GM23248 (cell line): ENCODE measurements around the gene PSMA7.

ENCODE experiments used
- EZH2 ChIP-seq: fragments of 200-600 bp; sonication (generic); IDR thresholded peaks from 2 replicates; pipeline ENCODE4 v1.6.1; 2018; ENCODE audit warnings: antibody characterized with exemption, mild to moderate bottlenecking; ENCODE audit not compliant: insufficient read depth, poor library complexity, severe bottlenecking
- EZH2phosphoT487 ChIP-seq: fragments of 200-600 bp; sonication (generic); IDR thresholded peaks from 2 replicates; pipeline ENCODE4 v1.6.1; 2018; ENCODE audit warnings: antibody characterized with exemption, moderate library complexity, mild to moderate bottlenecking, low read depth; ENCODE audit not compliant: insufficient read depth

DNA sequence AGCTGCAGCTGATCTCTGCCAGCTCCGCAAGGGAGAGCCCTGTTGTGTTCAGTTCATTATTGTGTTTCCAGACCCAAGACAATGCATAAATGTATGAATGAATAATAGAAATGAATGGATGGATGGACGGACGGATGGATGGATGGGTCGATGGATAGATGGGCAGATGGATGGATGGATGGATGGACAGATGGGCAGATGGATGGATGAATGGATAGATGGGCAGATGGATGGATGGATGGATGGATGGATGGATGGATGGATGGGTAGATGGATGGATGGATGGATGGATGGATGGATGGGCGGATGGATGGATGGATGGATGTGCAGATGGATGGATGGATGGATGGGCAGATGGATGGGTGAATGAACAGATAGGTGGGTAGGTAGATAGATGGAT lies 37.6 kb downstream of the PSMA7 start:
- no peak for TF ChIP-seq EZH2
- no peak for TF ChIP-seq EZH2phosphoT487
